Neural crest cell (in vitro differentiated cells): ENCODE measurements around the gene SSTR1. TPM values are rescaled to one million over a fixed set of nuclear protein-coding genes. Genes with fewer than 3 reads are reported as not detected.

ENCODE experiments used
- DNase-seq: peaks from one replicate; pipeline ENCODE4 v3.0.0; 2021; ENCODE audit warnings: low read depth, mixed read lengths, low spot score
- H3K27ac Mint-ChIP-seq: one replicate; pipeline ENCODE4 v1.8.0; 2021; ENCODE audit warnings: mild to moderate bottlenecking, mixed read lengths; ENCODE audit not compliant: unreplicated experiment
- H3K27me3 Mint-ChIP-seq: 2 replicates; pipeline ENCODE4 v1.8.0; 2021; ENCODE audit warnings: low read depth, mild to moderate bottlenecking, mixed read lengths
- H3K36me3 Mint-ChIP-seq: 2 replicates; pipeline ENCODE4 v1.8.0; 2021; ENCODE audit warnings: low read depth, mild to moderate bottlenecking, mixed read lengths
- H3K4me1 Mint-ChIP-seq: 2 replicates; pipeline ENCODE4 v1.8.0; 2021; ENCODE audit warnings: mixed read lengths
- H3K4me3 Mint-ChIP-seq: one replicate; pipeline ENCODE4 v1.8.0; 2021; ENCODE audit warnings: mild to moderate bottlenecking, mixed read lengths
- H3K9me3 Mint-ChIP-seq: 2 replicates; pipeline ENCODE4 v1.8.0; 2021; ENCODE audit warnings: mixed read lengths
- total RNA-seq: library from RNA; stranded (reverse); gene quantifications from 2 replicates; pipeline ENCODE4 v1.2.1, GENCODE V29; 2021
- TF ChIP-seq, protein P1 (sequence below): fragments of 200-600 bp; sonication (generic); conservative IDR thresholded peaks from 2 replicates; pipeline ENCODE4 v1.5.0; 2021; ENCODE audit warnings: antibody characterized with exemption, mild to moderate bottlenecking

SSTR1 gene
- total RNA-seq, 1 donor from 2014 or later, result not detected

DNA sequence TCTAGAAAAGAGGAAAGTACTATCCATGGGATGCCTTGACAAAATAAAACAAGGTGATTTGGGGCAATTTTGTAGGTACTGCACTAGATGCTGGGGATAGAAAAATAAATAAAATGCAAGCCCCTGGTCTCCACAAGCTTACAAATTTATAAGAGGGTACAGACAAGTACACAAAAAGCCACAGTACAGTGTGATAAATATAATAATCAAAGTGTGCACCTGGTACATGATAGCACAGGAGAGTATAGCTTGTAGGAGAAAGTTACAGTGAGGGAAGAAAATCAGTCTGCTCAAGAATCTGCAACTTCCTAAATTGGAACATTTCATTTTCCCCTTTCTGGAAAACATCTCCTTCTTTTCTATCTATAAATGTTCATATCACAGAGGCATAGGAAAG is 3.0 kb upstream of the SSTR1 start:
- no peak for DNase-seq
- Mint-ChIP-seq H3K27me3 (peaks cover 72% of the 10 kb centered on the region), H3K27ac (no peak overlapping the region), H3K4me3 (no peak overlapping the region), H3K36me3 (no peaks in the 10 kb centered on the region), H3K4me1 (peaks cover 21% of the 10 kb centered on the region), H3K9me3 (peaks cover 5% of the 10 kb centered on the region)
- TF ChIP-seq, protein P1, sequence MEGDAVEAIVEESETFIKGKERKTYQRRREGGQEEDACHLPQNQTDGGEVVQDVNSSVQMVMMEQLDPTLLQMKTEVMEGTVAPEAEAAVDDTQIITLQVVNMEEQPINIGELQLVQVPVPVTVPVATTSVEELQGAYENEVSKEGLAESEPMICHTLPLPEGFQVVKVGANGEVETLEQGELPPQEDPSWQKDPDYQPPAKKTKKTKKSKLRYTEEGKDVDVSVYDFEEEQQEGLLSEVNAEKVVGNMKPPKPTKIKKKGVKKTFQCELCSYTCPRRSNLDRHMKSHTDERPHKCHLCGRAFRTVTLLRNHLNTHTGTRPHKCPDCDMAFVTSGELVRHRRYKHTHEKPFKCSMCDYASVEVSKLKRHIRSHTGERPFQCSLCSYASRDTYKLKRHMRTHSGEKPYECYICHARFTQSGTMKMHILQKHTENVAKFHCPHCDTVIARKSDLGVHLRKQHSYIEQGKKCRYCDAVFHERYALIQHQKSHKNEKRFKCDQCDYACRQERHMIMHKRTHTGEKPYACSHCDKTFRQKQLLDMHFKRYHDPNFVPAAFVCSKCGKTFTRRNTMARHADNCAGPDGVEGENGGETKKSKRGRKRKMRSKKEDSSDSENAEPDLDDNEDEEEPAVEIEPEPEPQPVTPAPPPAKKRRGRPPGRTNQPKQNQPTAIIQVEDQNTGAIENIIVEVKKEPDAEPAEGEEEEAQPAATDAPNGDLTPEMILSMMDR, result no peak

DNA sequence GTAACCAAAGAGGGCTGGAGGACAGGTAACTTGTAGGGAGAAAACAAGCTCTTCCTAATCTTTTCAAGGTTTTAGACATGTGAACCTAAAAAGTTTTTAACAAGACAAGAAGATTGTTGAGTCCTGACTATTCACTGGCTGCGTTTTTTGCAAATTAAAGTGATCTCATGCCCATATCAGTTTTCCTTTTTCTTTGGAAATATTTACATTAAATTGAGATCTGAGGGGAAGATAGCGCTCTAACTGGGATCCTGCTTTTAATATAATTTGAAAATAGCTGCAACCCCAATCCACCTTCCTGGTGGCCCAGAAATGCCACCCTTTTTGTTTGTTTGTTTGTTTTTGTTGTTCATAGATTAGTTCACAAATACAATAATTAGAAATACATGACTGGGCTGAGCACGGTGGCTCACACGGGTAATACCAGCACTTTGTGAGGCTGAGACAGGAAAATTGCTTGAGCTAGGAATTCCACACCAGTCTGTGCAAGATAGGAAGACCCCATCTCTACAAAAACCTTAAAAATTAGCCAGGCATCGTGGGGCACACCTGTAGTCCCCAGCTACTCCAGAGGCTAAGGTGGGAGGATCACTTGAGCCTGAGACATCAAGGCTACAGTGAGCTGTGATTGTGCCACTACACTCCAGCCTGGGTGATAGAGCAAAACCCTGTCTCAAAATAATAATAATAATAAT is 2.4 kb upstream of the SSTR1 start:
- peaks cover 76% of the 10 kb centered on the region for H3K27me3 Mint-ChIP-seq
- TF ChIP-seq, protein P1, result no peak
- no peak for DNase-seq

DNA sequence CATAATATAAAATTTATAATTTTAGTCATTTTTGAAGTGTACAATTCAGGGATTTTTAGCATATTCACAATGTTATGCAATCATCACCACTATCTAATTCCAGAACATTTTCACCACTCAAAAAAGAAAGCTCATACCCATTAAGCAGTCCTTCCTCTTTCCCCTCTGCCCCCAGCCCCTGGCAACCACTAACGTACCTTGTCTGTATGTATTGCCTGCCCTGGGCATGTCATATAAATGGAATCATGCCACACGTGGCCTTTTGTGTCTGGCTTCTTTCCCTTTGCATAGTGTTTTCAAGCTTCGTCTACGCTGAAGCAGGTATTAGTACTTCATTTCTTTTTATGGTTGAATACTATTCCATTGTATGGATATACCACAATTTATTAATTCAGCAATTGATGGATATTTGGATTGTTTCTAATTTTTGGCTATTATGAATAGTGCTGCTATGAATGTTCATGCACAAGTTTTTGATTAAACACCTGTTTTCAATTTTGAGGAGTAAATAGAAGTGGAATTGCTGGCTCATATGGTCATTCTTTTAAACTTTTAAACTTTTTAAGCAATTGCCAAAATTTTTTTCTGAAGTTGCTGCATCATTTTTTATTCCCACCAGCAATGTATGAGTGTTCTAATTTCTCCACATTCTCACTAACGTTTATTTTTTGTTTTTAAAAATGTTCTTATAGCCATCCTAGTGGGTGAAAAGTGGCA is 1.6 kb upstream of the SSTR1 start:
- Mint-ChIP-seq H3K27ac (no peak overlapping the region), H3K4me1 (peaks cover 26% of the 10 kb centered on the region), H3K9me3 (peaks cover 5% of the 10 kb centered on the region), H3K4me3 (no peak overlapping the region), H3K36me3 (peaks cover 3% of the 10 kb centered on the region), H3K27me3 (peaks cover 84% of the 10 kb centered on the region)
- TF ChIP-seq, protein P1, result no peak
- no peak for DNase-seq

More for the DNA sequence above, 2.4 kb upstream of the SSTR1 start:
- H3K4me3 Mint-ChIP-seq, result no peak overlapping the region
- H3K4me1 Mint-ChIP-seq, result peaks cover 21% of the 10 kb centered on the region
- H3K27ac Mint-ChIP-seq, result no peak overlapping the region
- H3K9me3 Mint-ChIP-seq, result peaks cover 5% of the 10 kb centered on the region
- no peaks in the 10 kb centered on the region for H3K36me3 Mint-ChIP-seq

DNA sequence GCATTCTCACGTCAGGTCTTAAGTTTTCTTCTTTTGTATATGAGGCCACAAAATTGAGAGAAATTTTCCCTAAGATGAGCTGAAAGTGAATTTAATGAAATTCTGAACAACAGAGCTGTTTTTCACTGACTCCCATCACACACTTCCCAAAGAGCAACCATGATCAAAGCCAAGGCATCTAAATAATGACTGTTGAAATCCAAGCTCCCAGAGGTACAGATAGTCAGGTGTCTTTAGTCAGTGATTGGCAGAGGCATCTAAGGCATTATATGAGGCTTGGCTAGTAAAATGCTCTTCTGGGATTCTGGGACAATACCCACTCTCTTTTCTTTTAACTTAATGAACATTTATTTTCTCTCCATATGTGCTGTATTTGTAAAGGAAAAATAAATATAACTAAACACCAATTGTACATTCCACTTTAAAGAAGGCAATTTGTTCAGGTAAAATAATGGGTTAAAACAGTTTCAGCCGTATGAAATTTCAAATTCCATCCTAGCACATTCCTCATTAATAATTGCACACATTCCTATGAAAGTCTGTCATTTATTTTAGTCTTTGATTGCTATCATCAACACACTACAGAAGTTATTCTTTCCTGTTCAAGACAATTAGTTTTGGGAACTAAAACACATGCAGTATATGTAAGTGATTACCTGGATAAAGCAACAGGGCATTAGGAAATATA is 871 bp upstream of the SSTR1 start:
- DNase-seq, result no peak
- TF ChIP-seq, protein P1, result no peak
- peaks cover 87% of the 10 kb centered on the region for H3K27me3 Mint-ChIP-seq
- H3K4me1 Mint-ChIP-seq, result peaks cover 26% of the 10 kb centered on the region
- H3K4me3 Mint-ChIP-seq, result peak overlapping the region; percentile 5
- peaks cover 3% of the 10 kb centered on the region for H3K36me3 Mint-ChIP-seq
- H3K27ac Mint-ChIP-seq, result no peak overlapping the region
- H3K9me3 Mint-ChIP-seq, result peaks cover 5% of the 10 kb centered on the region

DNA sequence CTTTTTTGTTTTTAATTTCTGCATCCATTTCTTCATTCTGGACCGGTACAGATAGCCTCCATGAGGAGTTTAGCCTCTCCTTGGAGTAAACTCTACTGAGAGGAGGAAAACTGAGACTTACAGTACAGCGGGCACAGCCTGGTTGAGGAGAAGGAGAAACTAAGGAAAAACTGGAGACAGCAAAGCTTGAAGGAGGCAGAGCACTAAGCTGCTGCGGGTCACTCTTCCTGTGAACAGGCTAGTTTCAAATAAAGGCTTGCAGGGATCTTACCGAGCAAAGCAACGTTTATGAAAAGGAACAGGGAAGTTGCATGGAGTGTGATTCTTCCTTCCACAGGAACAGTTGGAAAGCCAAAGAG is 348 bp upstream of the SSTR1 start:
- H3K36me3 Mint-ChIP-seq, result peaks cover 3% of the 10 kb centered on the region
- no peak overlapping the region for H3K27ac Mint-ChIP-seq
- peaks cover 91% of the 10 kb centered on the region for H3K27me3 Mint-ChIP-seq
- DNase-seq, result no peak
- peaks cover 5% of the 10 kb centered on the region for H3K9me3 Mint-ChIP-seq
- peak overlapping the region; percentile 5 for H3K4me3 Mint-ChIP-seq
- peaks cover 25% of the 10 kb centered on the region for H3K4me1 Mint-ChIP-seq
- TF ChIP-seq, protein P1, result no peak
